KMS-11 (cell line): ENCODE measurements around the gene UBC.
"Not testable (repeated sequence)": the region's sequence is repeated elsewhere in the genome, so short reads cannot be mapped to it uniquely, and the experiment has no call there.

Experiments
- H2AFZ ChIP-seq: fragments of 200-600 bp; sonication (generic); 2 replicates; pipeline ENCODE4 v1.6.1; 2016; ENCODE audit warnings: antibody characterized with exemption, mixed run types, low read depth
- H3K27ac ChIP-seq: fragments of 200-600 bp; sonication (generic); 2 replicates; pipeline ENCODE4 v1.6.1; 2016; ENCODE audit warnings: mild to moderate bottlenecking, mixed run types
- H3K27me3 ChIP-seq: fragments of 200-600 bp; sonication (generic); 2 replicates; pipeline ENCODE4 v1.6.1; 2017; ENCODE audit warnings: mild to moderate bottlenecking, low read depth, mixed run types, moderate library complexity; ENCODE audit not compliant: insufficient read depth
- H3K36me3 ChIP-seq: fragments of 200-600 bp; sonication (generic); 2 replicates; pipeline ENCODE4 v1.6.1; 2017; ENCODE audit warnings: mild to moderate bottlenecking, mixed run types; ENCODE audit not compliant: insufficient read depth
- H3K4me1 ChIP-seq: fragments of 200-600 bp; sonication (generic); 2 replicates; pipeline ENCODE4 v1.6.1; 2016; ENCODE audit warnings: mild to moderate bottlenecking, low read depth, mixed run types; ENCODE audit not compliant: poor library complexity, severe bottlenecking
- H3K4me2 ChIP-seq: fragments of 200-600 bp; sonication (generic); 2 replicates; pipeline ENCODE4 v1.7.0; 2016; ENCODE audit warnings: mild to moderate bottlenecking, mixed run types
- H3K4me3 ChIP-seq: fragments of 200-600 bp; sonication (generic); IDR thresholded peaks from 2 replicates; pipeline ENCODE4 v1.6.1; 2017; ENCODE audit warnings: low read depth, low read length, mixed read lengths; ENCODE audit not compliant: insufficient read depth
- H3K79me2 ChIP-seq: fragments of 200-600 bp; sonication (generic); 2 replicates; pipeline ENCODE4 v1.6.1; 2016; ENCODE audit warnings: low read depth, mixed run types; ENCODE audit not compliant: insufficient read depth
- H3K9ac ChIP-seq: fragments of 200-600 bp; sonication (generic); 2 replicates; pipeline ENCODE4 v1.6.1; 2016; ENCODE audit warnings: mild to moderate bottlenecking, mixed run types
- H4K20me1 ChIP-seq: fragments of 200-600 bp; sonication (generic); 2 replicates; pipeline ENCODE4 v1.6.1; 2016; ENCODE audit warnings: mild to moderate bottlenecking, mixed run types; ENCODE audit not compliant: insufficient read depth
- CTCF ChIP-seq: fragments of 200-600 bp; sonication (generic); conservative IDR thresholded peaks from 2 replicates; pipeline ENCODE4 v1.6.1; 2017; ENCODE audit warnings: low read depth, mild to moderate bottlenecking, antibody characterized with exemption, low read length, moderate library complexity, mixed read lengths

UBC gene

GRCh38 chr12:124921200-124922031, 7.0 kb upstream of the UBC start:
- H3K79me2 ChIP-seq, result no peaks in the 10 kb centered on the region; the same call in 1 of the 2 replicates
- no peaks in the 10 kb centered on the region for H3K27me3 ChIP-seq
- no peaks in the 10 kb centered on the region for H3K36me3 ChIP-seq
- H3K4me1 ChIP-seq, result peaks cover 36% of the 10 kb centered on the region
- H2AFZ ChIP-seq, result peak overlapping the region; percentile 45; the same call in 1 of the 2 replicates
- H4K20me1 ChIP-seq, result no peaks in the 10 kb centered on the region
- H3K4me3 ChIP-seq, result no peak overlapping the region
- peak overlapping the region; percentile 97 for H3K27ac ChIP-seq
- no peak for TF ChIP-seq CTCF
- H3K9ac ChIP-seq, result peak overlapping the region; percentile 99
- H3K4me2 ChIP-seq, result peak overlapping the region; percentile 99

- peak overlapping the region; percentile 99 for H3K4me2 ChIP-seq
- peak overlapping the region; percentile 99 for H3K9ac ChIP-seq
- H3K27me3 ChIP-seq, result no peaks in the 10 kb centered on the region
- no peaks in the 10 kb centered on the region for H4K20me1 ChIP-seq
- no peak overlapping the region for H3K4me3 ChIP-seq
- peaks cover 5% of the 10 kb centered on the region for H3K79me2 ChIP-seq
- peaks cover 43% of the 10 kb centered on the region for H3K4me1 ChIP-seq
- peak overlapping the region; percentile 97 for H3K27ac ChIP-seq
- H2AFZ ChIP-seq, result no peak overlapping the region; the same call in 1 of the 2 replicates
- H3K36me3 ChIP-seq, result no peaks in the 10 kb centered on the region
- no peak for TF ChIP-seq CTCF
Measured at GRCh38 chr12:124920353-124920935, 6.0 kb upstream of the UBC start.

DNA sequence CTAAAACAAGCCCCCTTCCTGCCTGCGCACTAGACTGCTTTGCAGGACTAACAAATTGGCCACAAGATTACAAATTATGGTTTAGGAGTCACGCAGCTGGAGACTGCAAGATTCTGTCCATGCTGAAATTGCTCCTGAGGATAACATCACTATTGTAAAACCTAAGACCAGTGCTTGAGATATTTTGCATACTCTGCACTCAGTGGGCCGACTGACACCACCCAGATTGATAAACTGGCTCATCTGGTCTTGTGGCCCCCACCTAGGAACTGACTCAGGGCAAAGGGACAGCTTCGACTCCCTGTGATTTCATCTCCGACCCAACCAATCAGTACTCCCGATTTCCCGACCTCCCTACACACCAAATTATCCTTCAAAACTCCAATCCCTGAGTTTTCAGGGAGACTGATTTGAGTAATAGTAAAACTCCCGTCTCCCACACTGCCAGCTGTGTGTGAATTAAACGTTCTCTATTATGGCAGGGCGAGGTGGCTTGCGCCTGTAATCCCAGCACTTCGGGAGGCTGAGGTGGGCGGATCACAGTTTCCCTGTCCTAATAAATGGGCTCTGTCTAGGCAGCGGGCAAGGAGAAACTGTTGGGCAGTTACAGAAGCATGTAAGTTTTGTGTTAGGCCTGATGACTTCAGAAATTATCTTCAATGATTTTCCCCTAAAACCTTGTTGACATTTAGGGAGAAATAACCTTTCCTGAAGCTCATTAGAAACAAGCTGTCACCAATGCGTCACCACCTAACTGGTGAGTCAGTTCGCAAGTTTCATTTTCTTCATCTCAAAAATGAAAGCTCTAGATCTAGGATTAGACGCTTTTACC, 5.3 kb upstream of the UBC start:
- 0 out of 2 replicates have a peak, but pooled peaks have one; percentile 6 for TF ChIP-seq CTCF
- peaks cover 43% of the 10 kb centered on the region for H3K4me1 ChIP-seq
- no peaks in the 10 kb centered on the region for H4K20me1 ChIP-seq
- no peaks in the 10 kb centered on the region for H3K36me3 ChIP-seq
- H3K4me2 ChIP-seq, result peak overlapping the region; percentile 99
- peaks cover 8% of the 10 kb centered on the region for H3K79me2 ChIP-seq
- H3K27ac ChIP-seq, result peak overlapping the region; percentile 97
- H3K4me3 ChIP-seq, result no peak overlapping the region
- peak overlapping the region; percentile 58 for H2AFZ ChIP-seq
- H3K27me3 ChIP-seq, result no peaks in the 10 kb centered on the region
- H3K9ac ChIP-seq, result peak overlapping the region; percentile 99

DNA sequence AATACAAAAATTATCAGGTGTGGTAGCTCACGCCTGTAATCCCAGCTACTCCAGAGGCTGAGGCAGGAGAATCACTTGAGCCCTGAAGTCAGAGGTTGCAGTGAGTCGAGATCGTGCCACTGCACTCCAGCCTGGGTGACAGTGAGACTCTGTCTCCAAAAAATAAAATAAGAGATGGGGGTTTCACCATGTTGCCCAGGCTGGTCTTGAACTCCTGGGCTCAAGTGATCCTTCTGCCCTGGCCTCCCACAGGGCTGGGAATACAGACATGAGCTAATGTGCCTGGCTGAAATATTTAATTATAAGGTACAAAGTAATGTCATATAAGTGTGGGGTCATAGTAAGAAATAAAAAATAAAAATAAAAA, 4.2 kb upstream of the UBC start:
- H3K4me3 ChIP-seq, H2AFZ ChIP-seq, H3K36me3 ChIP-seq, H4K20me1 ChIP-seq, H3K27me3 ChIP-seq: not testable (repeated sequence)
- Histone ChIP-seq H3K4me1 (peaks cover 43% of the 10 kb centered on the region), H3K9ac (peak overlapping the region; percentile 99), H3K4me2 (peak overlapping the region; percentile 99), H3K79me2 (peaks cover 19% of the 10 kb centered on the region), H3K27ac (peak overlapping the region; percentile 97)
